ENCODE results near the gene SH3BP4. TPM values are rescaled to one million over a fixed set of nuclear protein-coding genes. Genes with fewer than 3 reads are reported as not detected.

Gene SH3BP4
- total RNA-seq, 1 experiment from 2014 or later = 93.8 TPM

- Histone ChIP-seq H2AFZ (ENCODE audit: low read length) (no peak overlapping the region), H4K5ac (ENCODE audit: insufficient read length, low read depth, low read length) (no peak overlapping the region), H3K9me3 (ENCODE audit: control insufficient read depth, low read depth, low read length) (no peaks in the 10 kb centered on the region), H2AK5ac (ENCODE audit: insufficient read length, low read length) (no peak overlapping the region), H4K91ac (ENCODE audit: insufficient read length, low read depth, low read length) (no peak overlapping the region), H2BK12ac (ENCODE audit: insufficient read length, low read depth, low read length) (no peak overlapping the region), H3K4ac (ENCODE audit: low read depth, low read length) (no peak overlapping the region), H4K20me1 (ENCODE audit: control insufficient read depth, insufficient read depth, insufficient read length) (no peaks in the 10 kb centered on the region), H2BK120ac (ENCODE audit: low read depth, low read length, poor library complexity, severe bottlenecking) (no peak overlapping the region), H2BK5ac (ENCODE audit: insufficient read length, low read length) (no peak overlapping the region), H3K14ac (ENCODE audit: insufficient read depth, low read length) (no peak overlapping the region), H2BK15ac (ENCODE audit: low read depth, low read length) (no peak overlapping the region), H3K9ac (ENCODE audit: extremely low read depth, insufficient read length, low read length) (no peak overlapping the region), H3K79me2 (ENCODE audit: insufficient read depth, low read length) (no peaks in the 10 kb centered on the region), H3K23ac (ENCODE audit: insufficient read length, low read depth, low read length) (no peak overlapping the region), H3K79me1 (ENCODE audit: insufficient read depth, low read depth, low read length, poor library complexity, severe bottlenecking) (no peaks in the 10 kb centered on the region), H3K56ac (ENCODE audit: insufficient read length, low read depth, low read length) (no peak overlapping the region), H3K23me2 (ENCODE audit: insufficient read length, low read depth, low read length, poor library complexity, severe bottlenecking) (no peaks in the 10 kb centered on the region), H3K27ac (ENCODE audit: insufficient read length, low read depth, low read length) (no peak overlapping the region), H3T11ph (ENCODE audit: low read length) (no peak overlapping the region), H3K4me1 (ENCODE audit: insufficient read depth, low read length) (peaks cover 2% of the 10 kb centered on the region; the same call in 1 of the 2 replicates), H3K27me3 (ENCODE audit: insufficient read depth, low read length) (no peaks in the 10 kb centered on the region), H4K8ac (replicated peaks; ENCODE audit: insufficient read length, low read depth, low read length) (no peak overlapping the region), H3K4me2 (ENCODE audit: insufficient read depth, insufficient read length, low read length) (no peak overlapping the region), H3K18ac (ENCODE audit: insufficient read length, low read depth, low read length) (no peak overlapping the region), H2BK20ac (ENCODE audit: low read depth, low read length, poor library complexity, severe bottlenecking) (no peak overlapping the region)
- H3K27ac Mint-ChIP-seq = peak overlapping the region in 2 of 3 experiments; percentile 11 to 68; a peak in 3 of 7 replicates
- peaks cover 14 to 22% of the 10 kb centered on the region in 2 experiments for H3K4me1 Mint-ChIP-seq
- H3K9me3 Mint-ChIP-seq = no peaks in the 10 kb centered on the region
- WGBS (ENCODE audit: extremely low coverage, insufficient read length, low lambda C conversion rate) = no CpG with 5 or more reads among the region's 10 CpGs
- DNase-seq = no peak
- no peaks in the 10 kb centered on the region; a peak in 1 of 7 replicates for H3K36me3 Mint-ChIP-seq (ENCODE audit: insufficient read depth in 1 of 3, low read depth in 3 of 3)
- no peaks in the 10 kb centered on the region; the same call in 1 of the 2 replicates for H3K27me3 Mint-ChIP-seq (ENCODE audit: low read depth)
- TF ChIP-seq CTCF (conservative IDR thresholded peaks at IDR 0.05) = no peak
- no peak overlapping the region for H3K4me3 Mint-ChIP-seq
Measured at GRCh38 chr2:235061656-235062055, 109.8 kb downstream of the SH3BP4 start.
